ENCODE results near the gene RPUSD3.
"Not testable (repeated sequence)": the region's sequence is repeated elsewhere in the genome, so short reads cannot be mapped to it uniquely, and the experiment has no call there.

The RPUSD3 gene

GRCh38 chr3:9843715-9844438 is at the start of gene RPUSD3:
RPUSD3 (minus strand) TSS chr3:9844008; CDS start chr3:9843990, 18 bp downstream.
- DNase-seq = peak; percentile 84 to 92 (median 91)

GRCh38 chr3:9891072-9891622 is 47.3 kb upstream of the RPUSD3 start:
- no peak for DNase-seq

- DNase-seq = peak; percentile 81 to 86 (median 81)
Observed at GRCh38 chr3:9890249-9891071, 46.7 kb upstream of the RPUSD3 start, which contains the start of gene JAGN1. JAGN1 (plus strand) TSS chr3:9890610; CDS start chr3:9890723, 113 bp downstream.

GRCh38 chr3:9889405-9889804 is 45.6 kb upstream of the RPUSD3 start:
- no peak for DNase-seq

- no peak for DNase-seq
Observed at GRCh38 chr3:9888540-9888939, 44.7 kb upstream of the RPUSD3 start.

- DNase-seq = no peak
Observed at GRCh38 chr3:9887480-9887879, 43.7 kb upstream of the RPUSD3 start.

GRCh38 chr3:9886328-9886727 is 42.5 kb upstream of the RPUSD3 start:
- DNase-seq = no peak

GRCh38 chr3:9884555-9885165 is 40.9 kb upstream of the RPUSD3 start:
- DNase-seq = no peak

GRCh38 chr3:9883706-9884554 is 40.1 kb upstream of the RPUSD3 start:
- DNase-seq = no peak

GRCh38 chr3:9881441-9881840 is 37.6 kb upstream of the RPUSD3 start:
- DNase-seq = no peak

- no peak for DNase-seq
Observed at GRCh38 chr3:9879830-9880549, 36.2 kb upstream of the RPUSD3 start, which contains the start of gene CIDEC. CIDEC (minus strand) TSS chr3:9880253; CDS start chr3:9878486, 1,767 bp downstream.

GRCh38 chr3:9878700-9879099 is 34.9 kb upstream of the RPUSD3 start:
- no peak for DNase-seq

GRCh38 chr3:9876991-9877390 is 33.2 kb upstream of the RPUSD3 start:
- no peak for DNase-seq

- not testable (repeated sequence) for DNase-seq
Observed at GRCh38 chr3:9876255-9876654, 32.4 kb upstream of the RPUSD3 start.

- peak in 1 of 3 experiments; percentile 33 for DNase-seq
Observed at GRCh38 chr3:9875448-9875847, 31.6 kb upstream of the RPUSD3 start.

GRCh38 chr3:9872067-9872466 is 28.3 kb upstream of the RPUSD3 start:
- not testable (repeated sequence) for DNase-seq

- DNase-seq = no peak
Observed at GRCh38 chr3:9870978-9871377, 27.2 kb upstream of the RPUSD3 start.

- DNase-seq = no peak
Observed at GRCh38 chr3:9869955-9870354, 26.1 kb upstream of the RPUSD3 start.

- no peak for DNase-seq
Observed at GRCh38 chr3:9867106-9867505, 23.3 kb upstream of the RPUSD3 start.

GRCh38 chr3:9866639-9867038 is 22.8 kb upstream of the RPUSD3 start:
- no peak for DNase-seq

GRCh38 chr3:9865125-9865637 is 21.4 kb upstream of the RPUSD3 start:
- DNase-seq = not testable (repeated sequence)

Measured in NCI-H1417 (cell line).